GM19025 (cell line): Measurements from ENCODE around the gene ALOX15.
"Not testable (repeated sequence)": the region's sequence is repeated elsewhere in the genome, so short reads cannot be mapped to it uniquely, and the experiment has no call there.

ENCODE experiments used
- ATAC-seq: cut with Tn5 transposase; IDR thresholded peaks from one replicate; pipeline ENCODE4 v1.9.1; 2021; ENCODE audit warnings: mild to moderate bottlenecking, low read depth, moderate library complexity; ENCODE audit not compliant: unreplicated experiment

ALOX15 gene

DNA sequence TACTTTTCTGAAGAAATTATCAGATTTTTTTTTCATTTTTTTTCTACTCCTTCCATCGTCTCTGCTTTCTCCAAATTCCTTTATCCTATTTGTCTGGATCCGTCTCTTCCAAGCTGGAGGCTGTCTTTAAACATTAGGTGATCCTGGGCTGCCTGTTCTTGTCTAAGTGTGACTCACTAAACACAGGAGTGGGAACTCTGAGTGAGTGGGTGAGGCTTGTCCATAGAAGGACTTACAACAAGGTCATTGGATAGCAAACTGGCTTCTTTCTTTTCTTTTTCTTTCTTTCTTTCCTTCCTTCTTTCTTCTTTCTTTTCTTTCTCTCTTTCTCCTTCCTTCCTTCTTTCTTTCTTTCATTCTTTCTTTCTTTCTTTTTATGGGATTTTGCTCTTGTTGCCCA lies 18.2 kb downstream of the ALOX15 start:
- no peak for ATAC-seq

DNA sequence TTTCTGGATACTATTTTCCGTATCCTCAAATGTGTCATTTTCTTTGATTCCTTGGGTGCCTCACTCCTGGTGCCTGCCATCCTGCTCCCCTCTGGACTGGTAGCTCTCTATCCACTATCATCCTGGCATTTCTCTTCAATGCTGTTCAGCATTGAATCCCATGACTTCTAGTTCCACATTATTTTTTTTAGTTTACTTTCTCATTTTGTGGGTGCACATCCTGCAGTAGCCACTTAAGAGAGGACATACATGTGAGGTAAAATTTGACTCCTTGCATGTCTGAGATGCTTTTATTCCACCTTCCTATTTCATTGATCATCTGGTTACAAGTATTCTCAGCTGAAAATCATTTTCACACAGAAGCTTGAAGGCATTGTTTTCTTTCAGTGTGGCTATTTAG lies 19.1 kb downstream of the ALOX15 start:
- no peak for ATAC-seq

DNA sequence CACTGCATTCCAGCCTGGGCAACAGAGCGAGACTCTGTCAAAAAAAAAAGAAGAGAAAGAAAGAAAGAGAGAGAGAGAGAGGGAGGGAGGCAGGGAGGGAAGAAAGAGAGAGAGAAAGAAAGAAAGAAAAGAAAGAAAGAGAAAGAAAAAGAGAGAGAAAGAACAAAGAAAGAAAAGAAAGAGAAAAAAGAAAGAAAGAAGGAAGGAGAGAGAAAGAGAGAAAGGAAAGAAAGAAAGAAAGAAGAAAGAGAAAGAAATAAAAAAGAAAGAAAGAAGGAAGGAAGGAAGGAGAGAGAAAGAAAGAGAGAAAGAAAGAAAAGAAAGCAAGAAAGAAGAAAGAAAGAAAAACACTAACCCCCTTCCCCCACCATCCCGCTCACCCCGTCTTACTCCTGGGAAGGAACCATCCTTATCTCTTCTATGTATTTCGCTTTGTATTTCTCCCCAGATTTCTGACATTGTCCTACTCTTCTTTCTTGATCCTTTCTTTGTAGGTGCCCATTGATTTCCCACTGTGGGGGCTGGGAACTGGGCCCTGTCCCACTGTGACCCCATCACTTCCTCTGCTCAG lies 20.9 kb downstream of the ALOX15 start:
- no peak for ATAC-seq

DNA sequence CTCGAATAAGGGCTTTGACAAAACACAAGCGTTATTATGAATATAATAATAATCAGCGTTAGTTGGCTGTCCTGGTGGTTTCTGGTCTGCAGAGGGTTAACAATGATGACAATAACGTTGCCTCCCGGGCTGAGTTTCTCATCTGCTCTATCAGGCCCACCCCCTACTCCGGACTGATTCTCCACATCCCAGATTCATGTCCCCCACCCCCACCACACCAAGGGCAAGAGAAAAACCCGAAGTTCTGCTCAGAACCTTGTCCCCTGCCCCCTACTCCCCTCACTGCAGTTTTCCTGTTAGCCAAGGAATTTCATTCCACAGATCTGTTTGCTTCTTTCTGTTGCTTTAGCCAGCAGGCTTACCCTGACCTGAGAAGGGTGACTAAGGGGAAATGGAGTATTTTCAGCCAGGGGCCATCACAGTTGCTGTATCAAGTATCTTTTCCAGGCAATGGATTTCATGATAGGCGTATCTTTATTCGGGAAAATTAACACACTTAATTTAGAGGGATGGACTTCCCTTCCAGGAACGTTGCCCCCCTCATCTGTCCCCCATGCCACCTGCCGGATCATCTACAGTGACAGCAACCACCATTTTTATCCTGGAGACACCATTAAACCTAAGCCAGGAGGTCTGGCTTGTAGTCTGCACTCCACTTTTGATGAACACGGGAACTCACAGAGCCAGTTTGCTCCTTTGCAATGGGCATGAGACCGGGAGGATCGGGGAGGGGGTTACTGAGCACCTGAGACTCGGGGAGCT lies 23.7 kb downstream of the ALOX15 start:
- no peak for ATAC-seq

DNA sequence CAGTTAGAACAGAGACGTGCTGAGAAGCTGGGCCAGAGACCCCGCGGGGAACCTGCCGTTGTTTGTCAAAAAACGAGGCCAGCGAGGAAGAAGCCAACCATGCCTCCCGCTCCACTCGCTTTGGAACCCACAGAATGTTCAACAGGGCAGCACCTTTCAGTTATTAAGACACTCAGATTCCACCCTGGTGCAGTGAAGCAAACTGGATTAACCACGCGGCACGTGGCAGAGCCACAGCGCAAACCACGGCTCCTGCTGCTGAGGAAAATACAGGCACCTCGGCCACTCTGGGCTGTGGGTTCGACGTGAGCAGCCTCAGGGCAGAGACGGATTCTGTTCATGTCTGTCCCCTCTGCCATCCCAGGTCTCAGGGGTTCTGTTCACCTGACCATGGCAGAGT lies 24.4 kb downstream of the ALOX15 start:
- no peak for ATAC-seq

DNA sequence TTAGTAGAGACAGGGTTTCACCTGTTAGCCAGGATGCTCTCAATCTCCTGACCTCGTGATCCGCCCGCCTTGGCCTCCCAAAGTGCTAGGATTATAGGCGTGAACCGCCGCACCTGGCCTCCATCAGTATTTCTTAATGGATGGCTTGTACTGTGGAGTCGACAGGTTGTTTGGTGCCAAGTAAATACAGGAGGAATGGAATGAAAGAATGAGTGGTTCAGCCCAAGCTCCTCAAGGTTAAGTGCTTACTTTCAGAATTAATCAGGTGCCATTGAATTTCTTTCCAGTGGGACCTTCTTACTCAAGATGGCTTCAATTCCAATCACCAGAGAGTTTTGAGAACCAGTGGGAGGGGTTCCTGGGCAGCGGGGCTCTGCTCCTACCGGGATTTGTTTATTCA lies 25.0 kb downstream of the ALOX15 start:
- ATAC-seq, result no peak

DNA sequence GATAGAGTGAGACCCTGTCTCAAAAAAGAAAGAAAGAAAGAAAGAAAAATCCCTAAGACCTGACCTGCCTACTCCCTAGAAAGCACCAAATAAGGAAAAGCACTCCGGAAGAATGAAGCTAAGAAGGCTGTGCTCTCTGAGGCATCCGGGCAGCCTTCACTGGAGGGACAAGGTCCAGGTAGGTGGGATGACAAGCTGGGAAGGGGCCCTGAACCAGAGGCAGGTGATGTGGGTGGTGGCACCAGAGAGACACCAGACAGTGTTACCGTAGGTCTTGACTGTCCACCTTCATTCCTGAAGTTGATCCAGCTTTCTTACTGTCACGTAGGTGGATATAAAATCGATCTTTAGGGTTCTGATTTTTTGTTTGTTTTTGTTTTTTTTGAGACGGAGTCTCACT lies 30.8 kb downstream of the ALOX15 start:
- ATAC-seq, result no peak

DNA sequence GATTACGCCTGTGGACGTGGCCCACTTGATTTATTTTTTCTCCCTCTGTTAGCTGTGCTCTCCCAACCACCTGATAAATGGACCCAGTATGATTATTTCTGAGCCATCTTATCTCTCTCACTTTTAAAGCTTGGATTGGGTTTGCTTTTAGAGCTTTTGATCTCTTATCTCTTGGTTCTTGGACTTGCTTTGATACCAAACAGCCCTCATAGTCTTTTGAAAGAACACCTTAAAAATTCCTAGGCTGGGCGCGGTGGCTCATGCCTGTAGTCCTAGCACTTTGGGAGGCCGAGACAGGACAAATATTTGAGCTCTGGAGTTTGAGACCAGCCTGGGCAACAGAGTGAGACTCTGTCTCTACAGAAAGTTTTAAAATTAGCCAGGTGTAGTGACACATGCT lies 31.3 kb downstream of the ALOX15 start:
- no peak for ATAC-seq

DNA sequence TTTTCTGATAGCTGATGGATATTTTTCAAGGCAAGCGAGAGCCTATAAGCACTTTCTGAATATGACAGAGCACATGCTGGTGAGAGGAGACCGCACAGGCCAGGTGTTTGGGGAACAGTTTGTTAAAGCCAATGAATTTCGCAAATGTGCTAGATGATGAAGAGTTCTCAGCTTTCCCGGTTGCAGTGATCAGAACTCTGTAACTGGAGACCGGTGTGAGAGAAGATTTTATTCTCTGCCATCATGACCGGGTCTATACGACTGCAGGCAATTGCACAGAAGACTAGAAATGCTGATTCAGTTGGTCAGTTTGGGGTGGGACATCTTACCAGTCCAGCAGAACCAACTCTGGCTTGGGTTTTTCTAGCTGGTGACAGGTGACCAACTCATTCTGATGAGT lies 31.7 kb downstream of the ALOX15 start:
- ATAC-seq, result no peak

DNA sequence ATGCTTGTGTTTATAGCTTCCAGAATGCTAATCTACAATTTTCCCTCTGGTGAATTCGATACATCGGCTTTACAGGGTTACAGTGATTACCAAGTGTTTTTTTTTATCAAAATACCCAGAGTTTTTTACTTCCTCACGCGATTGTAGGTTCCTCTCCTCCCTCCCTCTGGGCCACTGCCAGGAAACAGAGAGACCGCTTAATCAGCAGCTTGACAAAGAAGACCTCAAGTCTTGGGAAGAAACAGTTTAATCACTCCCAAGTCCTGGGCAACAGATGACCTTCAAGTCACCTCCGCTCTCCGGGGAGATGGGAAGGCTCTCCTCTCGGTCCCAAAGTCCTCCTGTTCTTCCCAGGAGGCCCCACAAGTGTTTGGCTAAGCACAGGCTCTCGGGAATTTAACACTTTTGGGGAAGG lies 33.7 kb downstream of the ALOX15 start:
- no peak for ATAC-seq

DNA sequence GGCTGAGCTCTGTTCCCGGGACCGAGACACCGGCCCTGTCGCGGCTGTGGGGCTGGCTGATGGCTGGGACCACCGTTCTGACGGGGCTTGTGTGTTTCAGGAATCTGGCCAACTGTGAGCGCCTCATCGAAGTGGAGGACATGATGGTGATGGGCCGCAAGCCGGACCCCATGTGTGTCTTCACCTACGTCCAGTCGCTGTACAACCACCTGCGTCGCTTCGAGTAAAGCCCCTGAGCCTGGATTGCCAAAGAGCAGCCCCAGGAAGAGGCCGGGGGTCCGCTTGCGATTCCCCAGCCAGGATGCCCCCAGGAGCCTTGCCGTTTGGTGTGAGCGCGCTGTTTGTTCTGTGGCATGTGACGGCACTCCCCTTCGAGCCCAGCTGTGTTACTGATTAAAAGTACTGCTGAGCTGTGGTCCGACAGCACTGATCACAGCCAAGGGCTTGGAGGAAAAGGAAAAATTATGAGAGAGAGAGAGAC lies 34.2 kb downstream of the ALOX15 start:
- ATAC-seq, result no peak

DNA sequence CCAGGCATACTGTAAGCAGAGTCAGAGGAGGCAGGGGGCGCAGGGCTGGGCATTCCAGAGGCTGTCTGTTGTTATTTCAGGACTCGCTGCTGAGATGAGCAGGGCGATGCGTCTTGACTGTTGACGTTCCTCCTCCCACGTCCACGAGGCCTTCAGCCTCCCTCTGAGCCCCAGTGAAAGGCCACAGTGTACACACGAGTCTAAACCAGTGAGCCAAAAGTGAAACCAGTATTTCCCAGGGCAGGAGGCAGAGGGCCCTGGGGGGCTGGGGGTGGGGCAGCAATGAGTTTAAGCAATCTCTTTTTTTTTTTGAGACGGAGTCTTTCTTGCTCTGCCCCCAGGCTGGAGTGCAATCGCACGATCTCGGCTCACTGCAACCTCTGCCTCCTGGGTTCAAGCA lies 35.7 kb downstream of the ALOX15 start:
- ATAC-seq, result no peak

DNA sequence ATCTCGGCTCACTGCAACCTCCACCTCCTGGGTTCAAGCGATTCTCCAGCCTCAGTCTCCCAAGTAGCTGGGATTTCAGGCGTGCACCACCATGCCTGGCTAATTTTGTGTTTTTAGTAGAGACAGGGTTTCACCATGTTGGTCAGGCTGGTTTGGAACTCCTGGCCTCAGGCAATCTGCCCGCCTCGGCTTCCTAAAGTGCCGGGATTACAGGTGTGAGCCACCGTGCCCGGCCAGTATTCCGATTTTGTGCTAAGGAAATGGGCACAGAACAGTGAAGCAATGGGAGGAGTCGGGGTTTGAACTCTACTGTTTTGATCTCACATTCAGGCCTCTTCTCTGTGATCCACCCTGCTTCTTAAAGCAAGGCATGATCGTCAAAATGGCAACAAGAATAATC lies 36.7 kb downstream of the ALOX15 start:
- not testable (repeated sequence) for ATAC-seq

DNA sequence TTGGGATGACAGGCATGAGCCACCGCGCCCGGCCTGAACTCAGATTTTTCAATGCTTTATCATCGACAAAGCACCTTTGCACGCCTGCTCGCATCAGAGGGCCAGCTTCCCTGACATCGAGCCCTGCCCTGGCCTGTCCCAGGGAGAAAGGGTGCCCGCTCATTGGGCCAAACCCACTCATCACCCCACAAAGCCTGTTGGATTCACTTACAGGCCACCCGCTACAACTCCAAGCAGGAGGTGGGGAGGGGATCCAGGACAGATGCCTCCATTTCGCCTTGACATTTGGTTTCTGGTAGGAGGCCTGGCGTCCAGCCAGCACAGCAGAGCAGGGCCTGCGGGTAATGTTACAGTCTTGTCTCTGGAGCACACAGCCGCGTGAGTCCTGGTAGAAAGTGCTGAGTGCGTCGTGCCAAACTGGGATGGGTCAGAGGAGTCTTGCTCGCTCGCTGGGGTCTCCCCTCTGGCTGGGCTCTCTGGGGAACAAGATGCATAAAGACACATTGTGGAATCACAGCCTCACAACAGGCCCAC lies 37.3 kb downstream of the ALOX15 start:
- no peak for ATAC-seq

DNA sequence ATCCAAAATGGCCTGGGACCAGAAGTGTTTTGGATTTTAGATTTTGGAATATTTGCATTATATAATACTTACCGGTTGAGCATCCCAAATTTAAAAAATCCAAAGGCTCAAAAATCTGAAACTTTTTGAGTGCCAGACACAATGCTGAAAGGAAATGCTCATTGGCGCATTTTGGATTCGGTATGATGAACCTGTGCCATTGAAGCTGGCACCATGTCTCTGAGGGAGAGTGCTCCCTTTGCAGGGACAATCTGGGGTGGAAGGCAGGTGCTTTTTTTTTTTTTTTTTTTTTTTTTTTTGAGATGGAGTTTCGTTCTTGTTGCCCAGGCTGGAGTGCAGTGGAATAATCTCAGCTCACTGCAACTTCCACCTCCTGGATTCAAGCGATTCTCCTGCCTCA lies 39.4 kb downstream of the ALOX15 start:
- no peak for ATAC-seq

DNA sequence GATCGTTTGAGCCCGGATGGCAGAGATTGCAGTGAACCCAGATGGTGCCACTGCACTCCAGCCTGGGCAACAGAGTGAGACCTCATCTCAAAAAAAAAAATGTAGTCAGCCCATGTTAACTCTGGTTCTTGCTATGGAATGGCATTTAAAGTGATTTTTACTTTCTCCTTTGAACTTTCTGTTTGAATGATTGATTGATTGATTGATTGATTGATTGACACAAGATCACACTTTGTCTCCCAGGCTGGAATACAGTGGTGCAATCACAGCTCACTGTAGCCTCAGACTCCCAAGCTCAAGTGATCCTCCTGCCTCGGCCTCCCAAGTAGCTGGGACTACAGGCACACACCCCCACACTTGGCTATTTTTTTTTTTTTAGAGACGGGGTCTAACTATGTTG lies 40.2 kb downstream of the ALOX15 start:
- no peak for ATAC-seq

DNA sequence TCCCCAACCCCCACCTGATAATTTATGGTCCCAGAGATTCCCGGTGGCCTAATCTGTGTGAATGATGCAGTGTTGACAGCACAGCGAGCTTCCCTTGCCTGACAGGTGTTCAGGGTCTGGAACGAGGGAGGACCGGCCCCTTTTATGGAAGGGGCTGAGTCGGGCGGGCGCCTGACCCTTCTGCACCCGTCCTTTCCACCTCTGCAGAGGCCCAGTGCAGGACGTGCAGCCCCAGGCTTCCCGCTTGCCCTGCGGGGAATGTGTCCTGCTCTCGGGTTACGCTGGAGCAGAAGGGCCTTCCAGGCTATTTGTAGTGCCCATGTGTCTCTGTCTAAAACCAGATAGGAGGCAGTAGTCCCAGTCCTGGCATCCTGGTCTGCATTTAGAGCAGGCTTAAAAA lies 40.9 kb downstream of the ALOX15 start:
- no peak for ATAC-seq

DNA sequence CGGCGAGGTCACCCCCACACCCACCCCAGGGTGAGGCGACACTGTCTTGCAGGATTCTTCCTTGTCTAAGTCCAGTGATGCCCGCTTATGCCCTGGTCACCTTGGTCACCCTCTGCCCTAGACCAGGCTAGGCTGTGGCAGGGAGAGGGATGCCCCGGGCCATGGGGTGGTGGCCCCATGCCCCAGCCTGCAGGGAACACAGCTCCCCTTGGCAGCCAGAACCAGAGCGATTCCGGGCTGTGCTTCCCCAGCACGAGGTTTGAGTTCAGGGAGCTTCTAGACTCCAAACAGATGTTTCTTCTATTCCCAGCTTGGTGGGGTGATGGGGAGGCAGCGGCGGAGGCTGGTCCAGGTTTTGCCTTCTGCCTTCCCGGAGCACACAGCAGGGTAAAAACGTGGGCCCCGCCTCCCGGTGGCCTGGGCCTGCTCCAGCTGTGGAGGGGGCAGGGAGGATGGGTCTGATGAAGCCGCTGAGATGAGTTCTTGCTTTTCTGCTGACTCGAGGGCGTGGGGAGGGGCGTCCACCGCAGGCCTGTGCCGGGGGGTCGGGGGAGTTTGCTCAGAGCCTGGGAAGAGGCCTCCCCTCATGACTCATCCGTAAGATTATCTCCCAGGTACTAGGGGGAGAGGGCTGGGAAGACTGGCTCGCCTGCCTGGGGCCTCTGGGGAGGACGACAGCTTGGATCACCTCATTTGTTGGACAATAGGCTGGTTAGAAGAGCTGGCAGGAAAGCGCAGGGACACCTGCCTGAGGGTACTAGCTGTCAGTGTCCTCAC lies 41.8 kb downstream of the ALOX15 start:
- ATAC-seq, result no peak

DNA sequence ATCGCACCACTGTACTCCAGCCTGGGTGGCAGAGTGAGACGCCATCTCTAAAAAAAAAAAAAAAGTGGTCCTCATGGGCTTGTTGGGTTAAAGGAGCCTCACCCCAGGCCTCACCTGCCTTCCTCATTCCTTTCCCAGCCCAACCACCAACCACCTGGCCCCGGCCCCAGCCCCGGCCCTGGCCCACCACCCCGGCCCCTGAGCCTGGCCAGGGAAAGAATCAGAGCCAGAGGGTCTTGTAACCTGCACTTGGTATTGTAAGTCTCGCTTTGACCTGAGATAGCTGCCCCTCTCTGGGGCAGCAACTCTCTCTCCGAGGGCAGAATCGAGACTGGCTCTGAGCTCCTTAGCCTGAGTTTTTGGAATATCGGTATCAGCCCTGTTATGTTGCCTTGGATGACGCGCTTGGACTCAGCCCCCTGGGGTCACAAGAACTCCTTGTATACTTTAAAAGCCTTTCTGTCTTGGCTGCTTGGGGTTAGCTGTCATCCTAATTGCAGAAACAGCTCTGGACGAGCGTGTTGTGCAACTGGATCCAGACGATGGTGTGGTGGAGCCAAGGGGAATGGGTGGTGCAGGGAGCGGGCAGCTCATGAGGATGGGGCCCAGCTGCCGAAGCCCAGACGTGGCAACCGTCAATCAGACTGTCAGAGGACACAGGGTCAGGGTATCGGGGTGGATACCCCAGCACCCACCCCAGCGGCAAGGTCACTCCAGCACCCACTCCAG lies 42.5 kb downstream of the ALOX15 start:
- ATAC-seq, result no peak

DNA sequence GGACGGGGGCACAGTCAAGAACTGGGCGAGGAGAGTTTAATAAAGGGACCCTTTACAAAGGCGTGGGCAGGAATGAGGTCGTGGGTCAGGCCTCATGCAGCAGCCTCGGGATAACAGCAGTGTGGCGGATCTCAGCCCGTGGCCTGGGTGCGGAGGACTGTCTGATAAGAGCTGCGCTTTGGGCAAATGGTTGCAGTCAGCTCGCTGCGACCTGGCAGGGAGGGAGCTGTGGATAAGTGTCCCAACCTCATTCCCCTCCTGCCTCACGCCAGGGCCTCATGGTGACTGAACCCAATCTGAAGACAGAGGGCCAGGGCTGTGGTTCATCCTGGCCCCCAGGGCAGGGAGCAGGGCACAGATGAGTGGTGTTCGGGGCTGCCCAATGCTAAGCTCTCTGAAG lies 43.5 kb downstream of the ALOX15 start:
- ATAC-seq, result no peak
